HepG2 (cell line): ENCODE measurements around the gene ZNF628. TPM values are rescaled to one million over a fixed set of nuclear protein-coding genes. Genes with fewer than 3 reads are reported as not detected.

Source experiments
- ATAC-seq: fragments of 200-7000 bp; cut with Tn5 transposase; 3 replicates; pipeline ENCODE4 v1.9.1; 2020; ENCODE audit warnings: mild to moderate bottlenecking, moderate library complexity
- BruUV-seq: library from RNA; stranded (reverse); fragments of 400-500 nt; replicated peaks from 2 replicates; lab custom pipeline; 2021; lab: Mats Ljungman, UMichigan
- CTCF ChIA-PET: fragments of 300-600 bp; formaldehyde crosslinking; extraction: SDS; loops from one replicate; lab custom pipeline; 2021; ENCODE audit warnings: low total read pairs, inconsistent platforms, low intra/inter-chr PET ratio; lab: Yijun Ruan, JAX
- POLR2A ChIA-PET: fragments of 350-600 bp; sonication (Branson Sonifier 250); formaldehyde crosslinking; loops from one replicate; lab custom pipeline; 2020; ENCODE audit warnings: antibody characterized with exemption, inconsistent platforms; lab: Yijun Ruan, JAX
- DNase-seq: peaks from one replicate; pipeline ENCODE4 v3.0.0-alpha.2; 2015; ENCODE audit warnings: low spot score
- FAIRE-seq: peaks from 3 replicates; lab custom pipeline; 2011; peaks lifted over from hg19 to GRCh38; lab: Jason Lieb, UNC
- H2AFZ ChIP-seq: one replicate; pipeline ENCODE4 v1.6.1; 2011; ENCODE audit warnings: low read length, inconsistent platforms
- H3K27ac ChIP-seq: fragments of 300-600 bp; 3 replicates; pipeline ENCODE4 v1.8.0; 2011; ENCODE audit warnings: mixed run types, mild to moderate bottlenecking, mixed read lengths, low read length, inconsistent platforms; ENCODE audit not compliant: insufficient read depth; ENCODE audit errors: extremely low read length
- H3K27me3 ChIP-seq, 2 experiments: fragments of 200-600 bp in 1 of 2; 2 replicates in 1 of 2; 3 replicates in 1 of 2; pipeline versions ENCODE4 v1.6.0 to v1.8.0; 2011; ENCODE audit warnings: low read length in 2 of 2, mild to moderate bottlenecking in 2 of 2, moderate library complexity in 2 of 2, inconsistent platforms in 1 of 2; ENCODE audit not compliant: insufficient read depth in 2 of 2, control insufficient read depth in 1 of 2
- H3K36me3 ChIP-seq, 2 experiments: fragments of 200-600 bp in 1 of 2; replicated peaks in 1 of 2; 2 replicates in 1 of 2; 3 replicates in 1 of 2; pipeline versions ENCODE4 v1.5.1 to v1.8.0; 2011; ENCODE audit warnings: low read length in 2 of 2, inconsistent platforms in 1 of 2; ENCODE audit not compliant: insufficient read depth in 2 of 2, control insufficient read depth in 1 of 2
- H3K4me1 ChIP-seq: 2 replicates; pipeline ENCODE4 v1.5.1; 2012; ENCODE audit warnings: low read length, inconsistent platforms; ENCODE audit not compliant: insufficient read depth
- H3K4me2 ChIP-seq: 2 replicates; pipeline ENCODE4 v1.6.0; 2011; ENCODE audit warnings: low read depth, low read length, inconsistent platforms
- H3K4me3 ChIP-seq, 3 experiments: fragments of 200-600 bp in 1 of 3; sonication (generic), shearing (Covaris generic) in 1 of 3; replicated peaks in 1 of 3; 2 replicates each; pipeline ENCODE4 v1.5.1; 2011 to 2016; ENCODE audit warnings: low read length in 3 of 3, inconsistent platforms in 2 of 3, low read depth in 2 of 3, mild to moderate bottlenecking in 2 of 3, control low read depth in 1 of 3, mixed read lengths in 1 of 3; ENCODE audit not compliant: insufficient read depth in 1 of 3
- H3K79me2 ChIP-seq: one replicate; pipeline ENCODE4 v1.6.1; 2011; ENCODE audit warnings: low read length, inconsistent platforms; ENCODE audit not compliant: insufficient read depth
- H3K9ac ChIP-seq: 2 replicates; pipeline ENCODE4 v1.6.0; 2011; ENCODE audit warnings: mild to moderate bottlenecking, low read depth, low read length, inconsistent platforms; ENCODE audit not compliant: insufficient read depth
- H3K9me3 ChIP-seq: 2 replicates; pipeline ENCODE4 v1.5.1; 2012; ENCODE audit warnings: mild to moderate bottlenecking, low read length
- H4K20me1 ChIP-seq: 2 replicates; pipeline ENCODE4 v1.6.0; 2011; ENCODE audit warnings: inconsistent platforms, mild to moderate bottlenecking, low read length, moderate library complexity; ENCODE audit not compliant: insufficient read depth
- BHLHE40 ChIP-seq: IDR thresholded peaks from 2 replicates; pipeline ENCODE4 v1.6.1; 2011; ENCODE audit warnings: low read length, improper control_type of control experiment
- CEBPB ChIP-seq: IDR thresholded peaks from 2 replicates; pipeline ENCODE4 v1.6.1; 2011; ENCODE audit warnings: low read depth, low read length, improper control_type of control experiment, borderline replicate concordance
- EHMT2 ChIP-seq: fragments of 200-600 bp; sonication (generic); IDR thresholded peaks from 2 replicates; pipeline ENCODE4 v1.7.0; 2017; ENCODE audit warnings: antibody characterized with exemption, low read depth, low read length, borderline replicate concordance
- MED1 ChIP-seq: sonication (generic); formaldehyde crosslinking; IDR thresholded peaks from 2 replicates; pipeline ENCODE4 v1.4.0; 2020; ENCODE audit warnings: missing genetic modification reagents
- NFE2 ChIP-seq: sonication (generic); formaldehyde crosslinking; IDR thresholded peaks from 2 replicates; pipeline ENCODE4 v1.4.0; 2020; ENCODE audit warnings: missing genetic modification reagents
- RAD51 ChIP-seq: fragments of 450-650 bp; IDR thresholded peaks from 2 replicates; pipeline ENCODE4 v1.6.1; 2016; ENCODE audit warnings: borderline replicate concordance
- SALL1 ChIP-seq: sonication (generic); formaldehyde crosslinking; IDR thresholded peaks from 2 replicates; pipeline ENCODE4 v1.8.0; 2022; ENCODE audit warnings: mild to moderate bottlenecking, missing genetic modification reagents
- ZNF121 ChIP-seq: sonication (generic); formaldehyde crosslinking; IDR thresholded peaks from 2 replicates; pipeline ENCODE4 v1.5.0; 2020; ENCODE audit warnings: mild to moderate bottlenecking, missing genetic modification reagents
- ZNF292 ChIP-seq: sonication (generic); formaldehyde crosslinking; IDR thresholded peaks from 2 replicates; pipeline ENCODE4 v1.8.1; 2022; ENCODE audit warnings: mild to moderate bottlenecking, low read depth, missing genetic modification reagents, borderline replicate concordance
- ZNF781 ChIP-seq: sonication (generic); formaldehyde crosslinking; IDR thresholded peaks from 2 replicates; pipeline ENCODE4 v1.5.1; 2020; ENCODE audit warnings: borderline replicate concordance, mild to moderate bottlenecking, missing genetic modification reagents; ENCODE audit errors: not compliant biosample characterization
- ZSCAN25 ChIP-seq: sonication (generic); formaldehyde crosslinking; IDR thresholded peaks from 2 replicates; pipeline ENCODE4 v1.8.0; 2022; ENCODE audit warnings: mild to moderate bottlenecking, missing genetic modification reagents
- WGBS: methylation state at CpG from one replicate; pipeline ENCODE4 v1.1.6; 2017; ENCODE audit warnings: low lambda C conversion rate; 5-methylcytosine and 5-hydroxymethylcytosine counted together
- in situ Hi-C: cut with HindIII; loops from 2 replicates; pipeline ENCODE4 v1.10.0; 2017; ENCODE audit warnings: low pct_unique_long_range_greater_than_20kb; ENCODE audit not compliant: extremely low pct_ligation_motif_present
- intact Hi-C: fragments of 100-400 bp; cut with micrococcal nuclease; formaldehyde crosslinking; loops from one replicate; pipeline ENCODE4 v1.10.0; 2022; ENCODE audit not compliant: unreplicated experiment
- polyA plus RNA-seq, 8 experiments: library from polyadenylated mRNA; depleted of rRNA in 3 of 8; stranded (reverse) in 7 of 8; unstranded in 1 of 8; fragments of >200 nt; fragmentation: Illumina TruSeq in 4 of 8; extraction: Trizol in 4 of 8; gene quantifications; 2 replicates each; pipeline versions ENCODE4 v1.2.1 to v1.2.3, GENCODE V29; 2011 to 2016; ENCODE audit warnings: low read depth in 4 of 8, missing spikeins in 1 of 8, mixed read lengths in 1 of 8; ENCODE audit not compliant: insufficient read depth in 1 of 8
- total RNA-seq, 5 experiments: library from RNA; depleted of rRNA; stranded (reverse); fragments of >200 nt; fragmentation: Illumina TruSeq; extraction: Trizol; gene quantifications; 2 replicates each; pipeline ENCODE4 v1.2.3, GENCODE V29; 2016; ENCODE audit warnings: low read depth in 1 of 5
- TF ChIP-seq, protein P1 (sequence below): sonication (generic); formaldehyde crosslinking; conservative IDR thresholded peaks from 2 replicates; pipeline ENCODE4 v1.8.0; 2022; ENCODE audit warnings: low read depth, missing genetic modification reagents
- TF ChIP-seq, protein P2 (sequence below): sonication (generic); formaldehyde crosslinking; IDR thresholded peaks from 2 replicates; pipeline ENCODE4 v1.5.1; 2020; ENCODE audit warnings: mild to moderate bottlenecking, missing genetic modification reagents, borderline replicate concordance
- TF ChIP-seq, protein P3 (sequence below): sonication (generic); formaldehyde crosslinking; IDR thresholded peaks from 2 replicates; pipeline ENCODE4 v1.4.0; 2020; ENCODE audit warnings: mild to moderate bottlenecking, missing genetic modification reagents

The ZNF628 gene
- total and polyA plus RNA-seq, 2 of the 13 experiments (the other 11 are each of a cell fraction or from before 2014, with no cell fraction given) = 0.54 to 1.2 TPM

DNA sequence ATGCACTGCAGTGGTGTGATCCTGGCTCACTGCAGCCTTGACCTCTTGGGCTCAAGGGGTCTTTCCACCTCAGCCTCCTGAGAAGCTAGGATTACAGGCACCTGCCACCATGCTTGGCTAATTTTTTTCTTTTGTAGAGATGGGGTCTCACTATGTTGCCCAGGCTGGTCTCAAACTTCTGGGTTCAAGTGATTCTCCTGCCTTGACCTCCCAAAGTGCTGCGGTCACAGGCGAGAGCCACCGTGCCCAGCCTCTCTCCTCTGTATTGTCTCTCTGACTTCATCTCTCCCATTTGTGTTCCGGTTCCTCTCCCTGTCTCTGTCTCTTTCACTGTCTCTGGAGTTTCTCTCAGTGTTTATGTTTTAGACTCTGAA is 10.2 kb upstream of the ZNF628 start:
- WGBS = 88% methylated on average over 4 of the region's 4 CpGs
- H4K20me1 ChIP-seq = no peaks in the 10 kb centered on the region
- DNase-seq = no peak
- ChIA-PET POLR2A (interaction anchor here (0.8 to 2.2 kb wide), 2 partner anchors 10 kb away, joined by 4 to 26 read pairs; partner anchors contain the start of gene ZNF628), CTCF (no interaction called here)
- no peaks in the 10 kb centered on the region for H3K9me3 ChIP-seq
- no peak overlapping the region for H3K4me2 ChIP-seq
- TF ChIP-seq NFE2 (CRISPR knock-in tag) (no peak), RAD51 (no peak), EHMT2 (no peak), ZNF121 (CRISPR knock-in tag) (peak; percentile 93), CEBPB (no peak), SALL1 (CRISPR knock-in tag) (no peak), ZNF781 (CRISPR knock-in tag) (no peak), MED1 (CRISPR knock-in tag) (no peak), ZSCAN25 (CRISPR knock-in tag) (no peak), ZNF292 (CRISPR knock-in tag) (0 out of 2 replicates have a peak, but pooled peaks have one; percentile 3), BHLHE40 (no peak)
- TF ChIP-seq, protein P1, sequence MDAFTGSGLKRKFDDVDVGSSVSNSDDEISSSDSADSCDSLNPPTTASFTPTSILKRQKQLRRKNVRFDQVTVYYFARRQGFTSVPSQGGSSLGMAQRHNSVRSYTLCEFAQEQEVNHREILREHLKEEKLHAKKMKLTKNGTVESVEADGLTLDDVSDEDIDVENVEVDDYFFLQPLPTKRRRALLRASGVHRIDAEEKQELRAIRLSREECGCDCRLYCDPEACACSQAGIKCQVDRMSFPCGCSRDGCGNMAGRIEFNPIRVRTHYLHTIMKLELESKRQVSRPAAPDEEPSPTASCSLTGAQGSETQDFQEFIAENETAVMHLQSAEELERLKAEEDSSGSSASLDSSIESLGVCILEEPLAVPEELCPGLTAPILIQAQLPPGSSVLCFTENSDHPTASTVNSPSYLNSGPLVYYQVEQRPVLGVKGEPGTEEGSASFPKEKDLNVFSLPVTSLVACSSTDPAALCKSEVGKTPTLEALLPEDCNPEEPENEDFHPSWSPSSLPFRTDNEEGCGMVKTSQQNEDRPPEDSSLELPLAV = no peak
- TF ChIP-seq, protein P2, sequence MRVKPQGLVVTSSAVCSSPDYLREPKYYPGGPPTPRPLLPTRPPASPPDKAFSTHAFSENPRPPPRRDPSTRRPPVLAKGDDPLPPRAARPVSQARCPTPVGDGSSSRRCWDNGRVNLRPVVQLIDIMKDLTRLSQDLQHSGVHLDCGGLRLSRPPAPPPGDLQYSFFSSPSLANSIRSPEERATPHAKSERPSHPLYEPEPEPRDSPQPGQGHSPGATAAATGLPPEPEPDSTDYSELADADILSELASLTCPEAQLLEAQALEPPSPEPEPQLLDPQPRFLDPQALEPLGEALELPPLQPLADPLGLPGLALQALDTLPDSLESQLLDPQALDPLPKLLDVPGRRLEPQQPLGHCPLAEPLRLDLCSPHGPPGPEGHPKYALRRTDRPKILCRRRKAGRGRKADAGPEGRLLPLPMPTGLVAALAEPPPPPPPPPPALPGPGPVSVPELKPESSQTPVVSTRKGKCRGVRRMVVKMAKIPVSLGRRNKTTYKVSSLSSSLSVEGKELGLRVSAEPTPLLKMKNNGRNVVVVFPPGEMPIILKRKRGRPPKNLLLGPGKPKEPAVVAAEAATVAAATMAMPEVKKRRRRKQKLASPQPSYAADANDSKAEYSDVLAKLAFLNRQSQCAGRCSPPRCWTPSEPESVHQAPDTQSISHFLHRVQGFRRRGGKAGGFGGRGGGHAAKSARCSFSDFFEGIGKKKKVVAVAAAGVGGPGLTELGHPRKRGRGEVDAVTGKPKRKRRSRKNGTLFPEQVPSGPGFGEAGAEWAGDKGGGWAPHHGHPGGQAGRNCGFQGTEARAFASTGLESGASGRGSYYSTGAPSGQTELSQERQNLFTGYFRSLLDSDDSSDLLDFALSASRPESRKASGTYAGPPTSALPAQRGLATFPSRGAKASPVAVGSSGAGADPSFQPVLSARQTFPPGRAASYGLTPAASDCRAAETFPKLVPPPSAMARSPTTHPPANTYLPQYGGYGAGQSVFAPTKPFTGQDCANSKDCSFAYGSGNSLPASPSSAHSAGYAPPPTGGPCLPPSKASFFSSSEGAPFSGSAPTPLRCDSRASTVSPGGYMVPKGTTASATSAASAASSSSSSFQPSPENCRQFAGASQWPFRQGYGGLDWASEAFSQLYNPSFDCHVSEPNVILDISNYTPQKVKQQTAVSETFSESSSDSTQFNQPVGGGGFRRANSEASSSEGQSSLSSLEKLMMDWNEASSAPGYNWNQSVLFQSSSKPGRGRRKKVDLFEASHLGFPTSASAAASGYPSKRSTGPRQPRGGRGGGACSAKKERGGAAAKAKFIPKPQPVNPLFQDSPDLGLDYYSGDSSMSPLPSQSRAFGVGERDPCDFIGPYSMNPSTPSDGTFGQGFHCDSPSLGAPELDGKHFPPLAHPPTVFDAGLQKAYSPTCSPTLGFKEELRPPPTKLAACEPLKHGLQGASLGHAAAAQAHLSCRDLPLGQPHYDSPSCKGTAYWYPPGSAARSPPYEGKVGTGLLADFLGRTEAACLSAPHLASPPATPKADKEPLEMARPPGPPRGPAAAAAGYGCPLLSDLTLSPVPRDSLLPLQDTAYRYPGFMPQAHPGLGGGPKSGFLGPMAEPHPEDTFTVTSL (CRISPR knock-in tag) = no peak
- TF ChIP-seq, protein P3, sequence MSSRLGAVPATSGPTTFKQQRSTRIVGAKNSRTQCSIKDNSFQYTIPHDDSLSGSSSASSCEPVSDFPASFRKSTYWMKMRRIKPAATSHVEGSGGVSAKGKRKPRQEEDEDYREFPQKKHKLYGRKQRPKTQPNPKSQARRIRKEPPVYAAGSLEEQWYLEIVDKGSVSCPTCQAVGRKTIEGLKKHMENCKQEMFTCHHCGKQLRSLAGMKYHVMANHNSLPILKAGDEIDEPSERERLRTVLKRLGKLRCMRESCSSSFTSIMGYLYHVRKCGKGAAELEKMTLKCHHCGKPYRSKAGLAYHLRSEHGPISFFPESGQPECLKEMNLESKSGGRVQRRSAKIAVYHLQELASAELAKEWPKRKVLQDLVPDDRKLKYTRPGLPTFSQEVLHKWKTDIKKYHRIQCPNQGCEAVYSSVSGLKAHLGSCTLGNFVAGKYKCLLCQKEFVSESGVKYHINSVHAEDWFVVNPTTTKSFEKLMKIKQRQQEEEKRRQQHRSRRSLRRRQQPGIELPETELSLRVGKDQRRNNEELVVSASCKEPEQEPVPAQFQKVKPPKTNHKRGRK (CRISPR knock-in tag) = no peak
- H3K79me2 ChIP-seq = no peaks in the 10 kb centered on the region
- no peak overlapping the region for H2AFZ ChIP-seq
- in situ Hi-C loops = no loop called here
- BruUV-seq = no TSS peak
- intact Hi-C loops = loop anchor here (1.0 kb wide), 1 partner anchor 166 kb away; no protein-coding TSS in a partner anchor
- no peak for ATAC-seq
- no peaks in the 10 kb centered on the region for H3K36me3 ChIP-seq
- no peak overlapping the region for H3K4me3 ChIP-seq
- no peaks in the 10 kb centered on the region; a peak in 1 of 5 replicates for H3K27me3 ChIP-seq
- H3K9ac ChIP-seq = no peak overlapping the region
- H3K4me1 ChIP-seq = peaks cover 53% of the 10 kb centered on the region
- H3K27ac ChIP-seq = no peak overlapping the region
- FAIRE-seq = no peak
